Mesodermal cell (in vitro differentiated cells): ENCODE results near the gene CSAD. TPM values are rescaled to one million over a fixed set of nuclear protein-coding genes. Genes with fewer than 3 reads are reported as not detected.

Experiments used
- H3K27ac ChIP-seq: 2 replicates; pipeline ENCODE4 v1.7.0; 2013; ENCODE audit warnings: mild to moderate bottlenecking, low read depth, low read length, moderate library complexity; ENCODE audit not compliant: severe bottlenecking
- H3K36me3 ChIP-seq: 2 replicates; pipeline ENCODE4 v1.7.1; 2013; ENCODE audit warnings: mild to moderate bottlenecking, low read length, moderate library complexity; ENCODE audit not compliant: control insufficient read depth, insufficient read depth
- H3K4me1 ChIP-seq: one replicate; pipeline ENCODE4 v1.7.1; 2013; ENCODE audit warnings: mild to moderate bottlenecking, low read length; ENCODE audit not compliant: insufficient read depth, control insufficient read depth, poor library complexity, severe bottlenecking
- H3K4me3 ChIP-seq: 2 replicates; pipeline ENCODE4 v1.7.0; 2013; ENCODE audit warnings: low read length, control low read depth, mild to moderate bottlenecking; ENCODE audit not compliant: insufficient read depth, poor library complexity, severe bottlenecking; ENCODE audit errors: extremely low read depth
- H3K9me3 ChIP-seq: 2 replicates; pipeline ENCODE4 v1.7.1; 2013; ENCODE audit warnings: mild to moderate bottlenecking, low read length, moderate library complexity; ENCODE audit not compliant: control insufficient read depth
- WGBS, 2 experiments: methylation state at CpG; one replicate each; pipeline ENCODE4 v1.1.5; 2013; ENCODE audit warnings: missing lambda C conversion rate in 2 of 2; ENCODE audit not compliant: insufficient coverage in 2 of 2; 5-methylcytosine and 5-hydroxymethylcytosine counted together
- polyA plus RNA-seq, 2 experiments: library from polyadenylated mRNA; stranded (reverse); fragments of 50-300 nt; gene quantifications; one replicate each; pipeline ENCODE4 v1.2.3, GENCODE V29; 2013

The CSAD gene
- 15.5 TPM for polyA plus RNA-seq (2013, experiment 1 of 2)
- 14.4 TPM for polyA plus RNA-seq (2013, experiment 2 of 2)

- Histone ChIP-seq H3K9me3 (no peaks in the 10 kb centered on the region), H3K4me1 (peaks cover 3% of the 10 kb centered on the region), H3K4me3 (peak within 1 kb of the TSS; percentile 63), H3K27ac (peak within 1 kb of the TSS; percentile 95), H3K36me3 (peaks cover 37% of the 10 kb centered on the region)
- WGBS, 2 experiments = 0% methylated on average over 22 to 34 of the region's 70 CpGs
Observed at GRCh38 chr12:53180220-53180930, at the start of gene CSAD, which contains the start of gene ZNF740. Gene CSAD, minus strand, starts transcription at chr12:53180925. Its CDS starts 7,455 bp downstream, at chr12:53173470. Gene ZNF740, plus strand, starts transcription at chr12:53180722. Its CDS starts 1,262 bp downstream, at chr12:53181984.

GRCh38 chr12:53230108-53230845 is 49.6 kb upstream of the CSAD start:
- 61 to 100% methylated on average over 3 to 4 of the region's 10 CpGs for WGBS, 2 experiments
- Histone ChIP-seq H3K36me3 (peaks cover 4% of the 10 kb centered on the region), H3K4me1 (peaks cover 36% of the 10 kb centered on the region), H3K27ac (no peak overlapping the region), H3K4me3 (no peak overlapping the region), H3K9me3 (no peaks in the 10 kb centered on the region)

- no peaks in the 10 kb centered on the region for H3K9me3 ChIP-seq
- H3K27ac ChIP-seq = no peak overlapping the region
- no peak overlapping the region for H3K4me3 ChIP-seq
- 90 to 100% methylated on average over 2 of the region's 2 CpGs for WGBS, 2 experiments
- H3K36me3 ChIP-seq = peaks cover 4% of the 10 kb centered on the region
- H3K4me1 ChIP-seq = peaks cover 40% of the 10 kb centered on the region
Observed at GRCh38 chr12:53229454-53229853, 48.7 kb upstream of the CSAD start.

- no peak overlapping the region for H3K27ac ChIP-seq
- H3K4me1 ChIP-seq = peaks cover 40% of the 10 kb centered on the region
- peaks cover 4% of the 10 kb centered on the region for H3K36me3 ChIP-seq
- 86% methylated on average over 1 of the region's 1 CpG; no CpG with 5 or more reads in 1 of the 2 experiments for WGBS, 2 experiments
- no peak overlapping the region for H3K4me3 ChIP-seq
- H3K9me3 ChIP-seq = no peaks in the 10 kb centered on the region
Observed at GRCh38 chr12:53227836-53228235, 47.1 kb upstream of the CSAD start.

GRCh38 chr12:53227341-53227740 is 46.6 kb upstream of the CSAD start:
- H3K9me3 ChIP-seq = no peaks in the 10 kb centered on the region
- WGBS, 2 experiments = 95 to 96% methylated on average over 7 to 11 of the region's 11 CpGs
- peaks cover 4% of the 10 kb centered on the region for H3K36me3 ChIP-seq
- peaks cover 42% of the 10 kb centered on the region for H3K4me1 ChIP-seq
- no peak overlapping the region for H3K4me3 ChIP-seq
- no peak overlapping the region for H3K27ac ChIP-seq

- Histone ChIP-seq H3K4me1 (peaks cover 46% of the 10 kb centered on the region), H3K27ac (no peak overlapping the region), H3K36me3 (peaks cover 4% of the 10 kb centered on the region), H3K4me3 (no peak overlapping the region), H3K9me3 (no peaks in the 10 kb centered on the region)
- 94 to 100% methylated on average over 4 of the region's 4 CpGs for WGBS, 2 experiments
Observed at GRCh38 chr12:53226815-53227214, 46.1 kb upstream of the CSAD start.

GRCh38 chr12:53225635-53226424 is 45.1 kb upstream of the CSAD start:
- H3K4me1 ChIP-seq = peaks cover 42% of the 10 kb centered on the region
- H3K36me3 ChIP-seq = peaks cover 4% of the 10 kb centered on the region
- no peaks in the 10 kb centered on the region for H3K9me3 ChIP-seq
- no peak overlapping the region for H3K4me3 ChIP-seq
- no peak overlapping the region for H3K27ac ChIP-seq
- WGBS, 2 experiments = 88 to 98% methylated on average over 5 to 7 of the region's 10 CpGs

GRCh38 chr12:53224897-53225634 is 44.3 kb upstream of the CSAD start:
- Histone ChIP-seq H3K27ac (peak overlapping the region; percentile 25), H3K4me3 (no peak overlapping the region), H3K36me3 (peaks cover 4% of the 10 kb centered on the region), H3K9me3 (no peaks in the 10 kb centered on the region), H3K4me1 (peaks cover 39% of the 10 kb centered on the region)
- WGBS, 2 experiments = 85 to 93% methylated on average over 7 to 10 of the region's 10 CpGs

GRCh38 chr12:53224061-53224896 is 43.6 kb upstream of the CSAD start:
- Histone ChIP-seq H3K4me1 (peaks cover 40% of the 10 kb centered on the region), H3K27ac (peak overlapping the region; percentile 70), H3K9me3 (no peaks in the 10 kb centered on the region), H3K36me3 (peaks cover 4% of the 10 kb centered on the region), H3K4me3 (no peak overlapping the region)
- 44 to 49% methylated on average over 9 to 10 of the region's 11 CpGs for WGBS, 2 experiments
